ENCODE results near the gene LMOD2.

LMOD2 gene

DNA sequence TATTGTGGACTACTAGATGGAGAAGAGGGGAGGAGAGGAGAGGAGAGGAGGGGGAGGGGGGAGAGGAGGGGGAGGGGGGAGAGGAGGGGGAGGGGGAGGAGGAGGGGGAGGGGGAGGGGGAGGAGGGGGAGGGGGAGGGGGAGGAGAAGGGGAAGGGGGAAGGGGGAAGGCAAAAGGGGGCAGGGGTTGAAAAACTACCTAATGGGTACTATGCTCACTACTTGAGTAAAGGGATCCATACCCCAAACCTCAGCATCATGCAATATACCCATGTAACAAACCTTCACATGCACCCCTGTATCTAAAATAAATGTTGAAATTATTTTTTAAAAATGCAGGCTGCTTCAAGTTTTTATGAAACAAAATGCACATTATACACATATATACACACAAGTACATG, 15.1 kb upstream of the LMOD2 start:
- DNase-seq, result no peak

GRCh38 chr7:123641901-123642300, 13.8 kb upstream of the LMOD2 start:
- no peak for DNase-seq

- DNase-seq, result no peak
Observed at GRCh38 chr7:123643495-123644441, 11.9 kb upstream of the LMOD2 start.

DNA sequence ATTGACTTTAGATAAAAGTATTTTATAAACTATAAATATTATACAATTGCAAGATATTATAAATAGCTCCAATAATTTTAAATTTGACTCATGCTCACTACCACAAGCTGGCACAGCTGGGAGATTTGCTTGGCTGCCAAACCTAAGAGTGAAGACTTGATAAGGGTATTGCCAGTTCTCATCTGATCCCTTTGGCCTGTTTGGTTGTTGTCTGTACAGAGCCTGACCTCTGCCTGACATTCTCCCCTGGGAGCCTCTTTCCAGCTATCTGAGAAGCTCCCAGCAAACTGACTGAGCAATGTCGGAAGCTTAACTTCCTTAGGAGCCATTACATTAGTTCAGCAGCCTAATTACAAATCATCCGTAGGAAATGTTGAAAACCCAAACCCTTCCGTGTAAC, 10.2 kb upstream of the LMOD2 start:
- no peak for DNase-seq

- DNase-seq, result no peak
Observed at GRCh38 chr7:123647106-123647730, 8.4 kb upstream of the LMOD2 start.

- DNase-seq, result no peak
Observed at GRCh38 chr7:123649964-123650363, 5.7 kb upstream of the LMOD2 start.

DNA sequence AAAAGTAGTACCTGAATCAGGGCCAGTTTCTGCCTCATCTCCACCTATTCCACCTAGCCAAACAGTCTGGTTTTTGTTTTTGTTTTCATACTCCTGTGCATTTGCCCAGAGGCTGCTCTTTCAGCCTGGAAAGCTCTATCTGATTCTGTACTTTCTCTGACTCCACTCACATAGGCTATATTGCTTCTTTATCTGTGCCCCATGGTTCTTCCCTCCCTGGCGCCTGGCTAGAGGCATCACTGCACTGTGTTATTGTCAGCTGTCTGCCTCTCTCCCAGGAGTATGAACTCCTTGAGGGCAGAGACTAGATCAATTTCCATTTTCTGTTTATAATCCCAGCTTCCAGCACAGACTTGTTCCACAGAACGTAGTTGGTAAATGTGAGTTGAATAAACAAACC, 5.1 kb upstream of the LMOD2 start:
- no peak for DNase-seq

DNA sequence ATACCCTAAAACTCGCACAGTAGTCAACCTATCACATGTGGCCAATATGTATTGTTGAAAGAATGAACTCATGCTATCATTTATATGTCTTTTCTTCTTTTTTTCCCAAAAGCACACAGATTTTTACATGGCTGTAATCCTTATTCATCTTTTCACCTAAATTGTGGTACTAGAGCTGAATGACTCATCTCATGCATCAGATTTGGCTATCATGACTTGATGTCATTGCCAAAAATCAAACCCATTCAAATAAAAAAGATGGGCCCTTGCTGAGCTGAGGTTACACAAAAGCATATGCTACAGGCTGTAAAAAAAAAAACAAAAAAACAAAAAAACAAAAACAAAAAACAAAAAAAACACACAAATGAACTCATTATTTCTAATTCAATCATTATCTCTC, 3.3 kb upstream of the LMOD2 start:
- DNase-seq, result no peak

- no peak for DNase-seq
Observed at GRCh38 chr7:123653162-123653561, 2.5 kb upstream of the LMOD2 start.

- DNase-seq, result no peak
Observed at GRCh38 chr7:123656544-123657303, 1.1 kb downstream of the LMOD2 start.

GRCh38 chr7:123657304-123657685, 1.6 kb downstream of the LMOD2 start:
- DNase-seq, result no peak

- DNase-seq, result no peak
Observed at GRCh38 chr7:123658023-123658422, 2.4 kb downstream of the LMOD2 start.

DNA sequence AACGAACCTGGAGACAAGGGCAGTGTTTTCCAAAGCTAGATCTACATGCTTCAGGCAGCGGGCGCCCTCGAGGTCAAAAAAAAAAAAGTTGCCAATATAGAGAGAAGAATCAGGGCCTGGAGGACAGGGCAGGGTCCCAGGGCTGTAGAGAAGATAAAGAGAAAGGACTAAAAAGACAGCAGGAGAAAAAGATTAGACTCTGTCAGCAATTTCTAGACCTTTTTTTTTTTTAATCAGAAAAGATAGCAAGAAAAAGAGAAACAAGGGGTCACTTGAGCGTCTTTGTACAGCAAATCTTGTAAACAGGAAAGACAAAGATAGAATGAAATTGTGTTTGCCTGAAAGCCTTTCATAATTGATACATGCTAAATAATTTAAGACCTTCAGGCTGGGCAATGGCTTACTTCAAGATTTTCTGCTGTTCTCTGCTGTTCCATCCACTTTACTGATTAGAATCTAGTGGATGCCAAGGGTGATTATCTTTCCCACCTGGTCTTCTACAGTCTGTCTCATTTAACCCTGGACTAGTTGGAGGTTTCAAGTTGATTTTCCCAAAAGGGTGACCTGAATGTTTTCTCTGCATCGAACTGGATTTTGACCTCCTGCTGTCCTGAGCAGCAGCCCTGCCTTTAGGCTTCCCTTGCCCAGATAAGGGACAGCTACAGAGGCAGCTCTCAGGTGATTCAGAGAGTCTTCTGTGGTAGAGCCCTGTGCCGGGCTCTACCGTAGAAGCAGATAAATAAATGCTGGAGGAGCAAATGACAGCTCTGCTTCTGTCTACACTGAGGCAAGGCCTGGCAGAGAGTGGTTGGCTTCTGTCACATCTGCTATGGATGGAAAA, 5.1 kb downstream of the LMOD2 start:
- DNase-seq, result no peak

- DNase-seq, result no peak
Observed at GRCh38 chr7:123661765-123662164, 6.1 kb downstream of the LMOD2 start.

DNA sequence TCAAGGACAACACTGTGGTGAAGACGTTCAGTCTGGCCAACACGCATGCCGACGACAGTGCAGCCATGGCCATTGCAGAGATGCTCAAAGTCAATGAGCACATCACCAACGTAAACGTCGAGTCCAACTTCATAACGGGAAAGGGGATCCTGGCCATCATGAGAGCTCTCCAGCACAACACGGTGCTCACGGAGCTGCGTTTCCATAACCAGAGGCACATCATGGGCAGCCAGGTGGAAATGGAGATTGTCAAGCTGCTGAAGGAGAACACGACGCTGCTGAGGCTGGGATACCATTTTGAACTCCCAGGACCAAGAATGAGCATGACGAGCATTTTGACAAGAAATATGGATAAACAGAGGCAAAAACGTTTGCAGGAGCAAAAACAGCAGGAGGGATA, 6.6 kb downstream of the LMOD2 start:
- no peak for DNase-seq

- no peak for DNase-seq
Observed at GRCh38 chr7:123662755-123663154, 7.1 kb downstream of the LMOD2 start.

DNA sequence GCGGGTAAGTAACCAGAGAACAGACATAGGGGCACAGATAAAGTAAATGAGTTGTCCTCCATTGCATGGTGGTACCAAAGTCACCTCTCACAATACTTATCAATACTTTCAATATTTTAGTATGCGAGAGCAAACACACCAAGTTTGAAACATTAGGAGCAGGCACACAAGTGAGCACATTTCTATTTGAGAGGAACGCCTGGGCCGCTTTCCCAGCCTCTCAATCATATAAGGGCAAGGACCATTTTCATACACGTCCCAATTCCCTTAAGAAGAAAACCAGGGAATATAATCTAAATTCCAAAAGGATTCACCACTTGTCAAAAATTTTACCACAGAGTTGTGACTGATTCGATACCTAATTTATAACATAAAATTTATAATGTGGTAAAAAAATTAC, 7.5 kb downstream of the LMOD2 start:
- DNase-seq, result no peak

DNA sequence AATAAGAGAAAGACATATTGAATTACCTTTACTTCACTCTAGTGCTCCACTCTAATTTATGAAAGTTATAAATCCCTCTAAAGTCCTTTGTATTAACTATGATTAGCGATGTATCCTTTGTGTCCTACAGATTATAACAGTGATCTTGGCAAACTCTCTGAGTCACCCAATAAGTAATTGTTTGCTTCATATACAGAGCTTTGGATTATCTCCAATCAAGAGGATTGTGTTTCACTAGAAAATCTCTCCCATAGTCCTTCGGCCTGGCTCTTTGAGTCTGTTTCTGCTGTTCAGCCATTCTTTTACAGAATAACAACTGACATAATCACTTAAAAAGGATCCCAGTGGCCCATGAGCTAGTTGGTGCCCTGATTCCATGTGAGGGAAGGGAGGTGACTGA, 9.5 kb downstream of the LMOD2 start:
- DNase-seq, result no peak

GRCh38 chr7:123665896-123666295, 10.2 kb downstream of the LMOD2 start:
- no peak for DNase-seq

GRCh38 chr7:123666492-123666891, 10.8 kb downstream of the LMOD2 start:
- no peak for DNase-seq

DNA sequence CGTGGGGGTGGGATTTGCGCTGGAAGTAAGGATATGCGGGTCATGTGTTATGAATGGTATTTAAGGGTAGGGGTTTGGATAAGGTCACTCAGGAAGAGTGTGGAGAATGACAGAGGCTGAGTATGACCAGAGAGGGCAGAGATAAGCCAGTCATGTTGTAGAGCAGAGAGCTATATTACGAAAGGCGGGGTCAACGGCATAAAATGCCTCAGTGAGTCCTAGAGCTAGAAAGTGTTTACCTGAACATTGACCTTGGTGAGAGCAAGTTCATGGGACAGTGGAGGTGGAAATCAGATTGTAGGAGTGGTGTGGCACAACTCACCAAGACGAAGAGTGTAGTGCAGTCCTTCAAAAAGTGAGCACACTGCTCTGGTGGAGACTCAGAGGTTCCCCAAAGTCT, 13.8 kb downstream of the LMOD2 start:
- no peak for DNase-seq

GRCh38 chr7:123673137-123673732, 17.6 kb downstream of the LMOD2 start:
- DNase-seq, result no peak

Data from CD4-positive, alpha-beta T cell treated with Interleukin-12 subunit alpha and Interleukin-12 subunit beta, for 1 hour (primary cell).